RWPE1 (cell line): Measurements from ENCODE around the gene UPK3A.

Experiments used
- CTCF ChIA-PET: fragments of 350-600 bp; sonication (Branson Sonifier 250); formaldehyde crosslinking; extraction: SDS; loops from one replicate; lab custom pipeline; 2021; lab: Yijun Ruan, JAX
- POLR2A ChIA-PET: fragments of 400-600 bp; formaldehyde crosslinking; extraction: SDS; loops from one replicate; lab custom pipeline; 2020; ENCODE audit warnings: antibody characterized with exemption; ENCODE audit not compliant: low non-redundant PET; lab: Yijun Ruan, JAX
- DNase-seq: peaks from one replicate; pipeline ENCODE4 v3.0.0; 2012; ENCODE audit warnings: low spot score
- H3K27ac ChIP-seq: fragments of 450-650 bp; 2 replicates; pipeline ENCODE4 v1.5.1; 2017
- CTCF ChIP-seq: fragments of 450-650 bp; conservative IDR thresholded peaks from 2 replicates; pipeline ENCODE4 v1.5.1; 2017; ENCODE audit warnings: low read depth, mild to moderate bottlenecking

The UPK3A gene

GRCh38 chr22:45334528-45334927, 49.8 kb downstream of the UPK3A start:
- no peak for TF ChIP-seq CTCF
- ChIA-PET CTCF (no interaction called here), POLR2A (no interaction called here)
- H3K27ac ChIP-seq: peak overlapping the region; percentile 92
- DNase-seq: no peak

GRCh38 chr22:45335021-45335818, 50.5 kb downstream of the UPK3A start:
- 0 out of 2 replicates have a peak, but pooled peaks have one; percentile 14 for TF ChIP-seq CTCF
- CTCF ChIA-PET: interaction anchor here (0.6 kb wide), 1 partner anchor 77 kb away, joined by 5 read pairs; no protein-coding TSS in a partner anchor
- peak overlapping the region; percentile 92 for H3K27ac ChIP-seq
- POLR2A ChIA-PET: no interaction called here
- no peak for DNase-seq

GRCh38 chr22:45335854-45336522, 51.2 kb downstream of the UPK3A start:
- peak overlapping the region; percentile 92 for H3K27ac ChIP-seq
- ChIA-PET CTCF (interaction anchor here (0.6 kb wide), 1 partner anchor 77 kb away, joined by 5 read pairs; no protein-coding TSS in a partner anchor), POLR2A (no interaction called here)
- no peak for TF ChIP-seq CTCF
- no peak for DNase-seq

- no peak for DNase-seq
- no peak for TF ChIP-seq CTCF
- CTCF ChIA-PET: no interaction called here
- POLR2A ChIA-PET: no interaction called here
- H3K27ac ChIP-seq: no peak overlapping the region
Measured at GRCh38 chr22:45336971-45337431, 52.3 kb downstream of the UPK3A start.

- ChIA-PET CTCF (no interaction called here), POLR2A (no interaction called here)
- TF ChIP-seq CTCF: no peak
- no peak for DNase-seq
- H3K27ac ChIP-seq: no peak overlapping the region
Measured at GRCh38 chr22:45337536-45337935, 52.8 kb downstream of the UPK3A start.

GRCh38 chr22:45338795-45339194, 54.0 kb downstream of the UPK3A start:
- no peak for TF ChIP-seq CTCF
- CTCF ChIA-PET: no interaction called here
- POLR2A ChIA-PET: no interaction called here
- DNase-seq: no peak
- H3K27ac ChIP-seq: no peak overlapping the region
